ENCODE measurements around the gene CHD9.

DNA sequence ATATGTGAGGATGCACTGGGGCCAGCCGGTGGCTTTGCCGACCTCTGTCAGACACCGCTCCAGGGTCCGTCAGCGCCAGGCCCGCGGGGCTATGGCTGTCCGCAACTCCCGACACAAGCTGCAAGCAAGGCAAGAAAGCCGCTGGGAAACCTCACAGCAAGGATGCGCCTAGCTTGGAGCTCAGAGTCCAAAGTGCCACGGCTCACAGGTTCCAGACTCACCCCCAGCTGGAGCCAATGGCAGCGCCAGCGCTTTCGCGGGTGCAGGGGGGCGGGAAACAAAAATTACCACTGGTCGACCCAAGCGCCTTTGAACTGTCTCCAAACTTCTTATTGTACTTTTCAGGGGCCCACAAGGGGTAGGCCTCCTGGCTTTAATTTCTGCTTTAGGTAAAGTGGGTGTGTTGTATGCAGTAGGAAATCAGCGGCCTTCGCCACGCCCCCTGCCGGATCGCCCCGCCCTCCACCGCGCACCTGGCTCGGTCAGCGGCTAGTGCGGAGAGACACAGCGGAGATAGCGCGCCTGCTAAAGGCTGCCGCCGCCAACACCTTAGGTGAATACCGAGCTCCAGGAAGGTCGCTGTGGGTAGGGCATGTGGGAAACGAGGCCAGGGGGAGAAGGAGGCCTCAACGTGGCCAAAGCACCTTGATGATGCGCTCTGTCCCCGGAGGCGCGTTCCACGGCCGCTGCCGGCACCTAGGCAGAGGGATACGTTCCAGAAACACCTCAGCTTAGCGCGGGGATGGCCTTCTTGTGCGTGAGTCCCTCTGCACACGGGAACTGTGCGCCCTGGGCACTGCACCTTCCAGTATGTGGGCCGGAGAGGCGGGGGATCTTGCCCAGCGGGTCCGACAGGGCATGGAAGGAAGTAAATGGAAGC lies 318.4 kb downstream of the CHD9 start:
- TF ChIP-seq, protein P1, sequence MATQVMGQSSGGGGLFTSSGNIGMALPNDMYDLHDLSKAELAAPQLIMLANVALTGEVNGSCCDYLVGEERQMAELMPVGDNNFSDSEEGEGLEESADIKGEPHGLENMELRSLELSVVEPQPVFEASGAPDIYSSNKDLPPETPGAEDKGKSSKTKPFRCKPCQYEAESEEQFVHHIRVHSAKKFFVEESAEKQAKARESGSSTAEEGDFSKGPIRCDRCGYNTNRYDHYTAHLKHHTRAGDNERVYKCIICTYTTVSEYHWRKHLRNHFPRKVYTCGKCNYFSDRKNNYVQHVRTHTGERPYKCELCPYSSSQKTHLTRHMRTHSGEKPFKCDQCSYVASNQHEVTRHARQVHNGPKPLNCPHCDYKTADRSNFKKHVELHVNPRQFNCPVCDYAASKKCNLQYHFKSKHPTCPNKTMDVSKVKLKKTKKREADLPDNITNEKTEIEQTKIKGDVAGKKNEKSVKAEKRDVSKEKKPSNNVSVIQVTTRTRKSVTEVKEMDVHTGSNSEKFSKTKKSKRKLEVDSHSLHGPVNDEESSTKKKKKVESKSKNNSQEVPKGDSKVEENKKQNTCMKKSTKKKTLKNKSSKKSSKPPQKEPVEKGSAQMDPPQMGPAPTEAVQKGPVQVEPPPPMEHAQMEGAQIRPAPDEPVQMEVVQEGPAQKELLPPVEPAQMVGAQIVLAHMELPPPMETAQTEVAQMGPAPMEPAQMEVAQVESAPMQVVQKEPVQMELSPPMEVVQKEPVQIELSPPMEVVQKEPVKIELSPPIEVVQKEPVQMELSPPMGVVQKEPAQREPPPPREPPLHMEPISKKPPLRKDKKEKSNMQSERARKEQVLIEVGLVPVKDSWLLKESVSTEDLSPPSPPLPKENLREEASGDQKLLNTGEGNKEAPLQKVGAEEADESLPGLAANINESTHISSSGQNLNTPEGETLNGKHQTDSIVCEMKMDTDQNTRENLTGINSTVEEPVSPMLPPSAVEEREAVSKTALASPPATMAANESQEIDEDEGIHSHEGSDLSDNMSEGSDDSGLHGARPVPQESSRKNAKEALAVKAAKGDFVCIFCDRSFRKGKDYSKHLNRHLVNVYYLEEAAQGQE (IDR thresholded peaks at IDR 0.05; ENCODE audit: insufficient read depth in 1 of 2, low read depth in 2 of 2, low read length in 2 of 2) = no peak
- TF ChIP-seq POLR2AphosphoS5 (IDR thresholded peaks at IDR 0.05; ENCODE audit: low read depth, low read length) = no peak
- no peak for TF ChIP-seq SIN3A (IDR thresholded peaks at IDR 0.05; ENCODE audit: borderline replicate concordance, insufficient read depth, low read length)

All from PFSK-1 (cell line).